ENCODE measurements around the gene OLFM4.

OLFM4 gene

DNA sequence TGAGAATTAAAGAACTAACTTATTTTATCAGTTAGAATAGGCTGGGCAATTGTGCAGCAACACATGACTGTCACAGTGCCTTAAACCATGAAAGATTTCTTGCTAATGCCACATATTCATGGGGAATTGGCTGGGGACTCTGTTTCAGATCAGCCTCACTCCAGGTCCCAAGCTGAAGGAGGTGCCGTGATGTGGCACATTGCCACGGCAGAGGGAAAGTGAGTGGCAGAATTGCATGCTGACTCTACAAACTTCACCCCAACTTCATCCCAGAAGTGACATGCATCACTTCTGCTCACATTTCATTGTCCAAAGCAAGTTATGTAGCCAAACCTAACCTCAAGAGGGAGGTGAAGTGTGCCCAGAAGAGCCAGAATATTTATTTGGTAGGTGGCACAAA is 37.8 kb downstream of the OLFM4 start:
- no peak for DNase-seq (ENCODE audit: low spot score)

GRCh38 chr13:53068585-53069520 is 40.2 kb downstream of the OLFM4 start:
- DNase-seq (ENCODE audit: low spot score) = peak; percentile 34

DNA sequence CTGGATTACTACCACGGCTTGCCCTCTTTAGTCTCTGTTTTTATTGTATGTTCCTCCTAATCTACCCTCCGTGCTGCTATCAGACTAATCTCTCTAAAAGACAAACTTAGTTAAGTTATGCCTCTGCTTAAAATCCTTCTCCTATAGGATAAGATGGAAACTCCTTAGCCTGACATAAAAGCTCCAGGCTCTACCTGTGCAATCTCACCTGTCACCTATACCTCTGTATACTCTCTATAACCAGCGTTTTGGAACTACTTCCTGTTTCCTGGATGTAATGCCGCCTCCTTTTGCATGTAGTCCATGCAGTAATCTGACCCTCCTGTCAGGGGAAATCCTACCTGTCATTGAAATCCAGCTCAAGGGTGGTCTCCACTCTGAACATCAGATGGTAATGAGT is 41.2 kb downstream of the OLFM4 start:
- no peak for DNase-seq (ENCODE audit: low spot score)

DNA sequence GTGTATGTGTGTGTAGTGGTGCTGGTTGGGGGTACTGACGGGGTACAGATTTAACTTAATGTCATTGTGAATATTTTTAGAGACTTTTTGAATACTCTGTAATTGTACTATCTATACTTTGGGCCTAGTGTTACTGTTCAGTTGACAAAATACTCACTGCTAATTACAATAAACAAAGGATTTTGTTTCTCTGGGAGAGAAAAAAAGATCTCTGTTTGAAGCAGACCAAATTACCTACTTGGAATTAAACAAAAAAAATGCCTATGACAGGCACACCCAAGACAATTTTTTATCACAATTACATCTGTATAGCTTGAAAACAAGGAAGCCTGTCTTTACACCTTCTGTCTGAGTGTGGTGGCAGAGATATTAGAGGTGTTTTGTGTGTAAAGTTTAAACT is 45.1 kb downstream of the OLFM4 start:
- DNase-seq (ENCODE audit: low spot score) = no peak

- DNase-seq (ENCODE audit: low spot score) = no peak
These were observed 45.5 kb downstream of the OLFM4 start for GRCh38 chr13:53074114-53074513.

GRCh38 chr13:53075356-53076041 is 46.9 kb downstream of the OLFM4 start:
- no peak for DNase-seq (ENCODE audit: low spot score)

DNA sequence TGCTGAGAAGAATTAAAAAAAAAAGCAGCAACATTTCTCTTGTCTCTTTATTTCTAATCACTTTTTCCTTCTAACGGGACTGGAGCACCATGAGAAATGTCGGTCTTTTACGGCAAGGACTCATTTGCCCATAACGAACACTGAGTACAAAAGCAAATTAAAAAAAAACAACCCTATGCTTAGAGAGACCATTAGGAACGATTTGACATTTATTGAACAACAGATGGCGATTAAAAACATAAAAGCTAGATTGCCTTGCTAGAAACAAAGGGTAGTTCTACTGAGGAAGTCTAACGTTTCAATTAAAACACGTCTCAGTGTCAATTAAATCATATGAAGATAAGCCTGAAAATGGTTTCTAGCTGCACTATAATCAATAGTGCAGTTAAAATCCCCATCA is 51.1 kb downstream of the OLFM4 start:
- no peak for DNase-seq (ENCODE audit: low spot score)

GRCh38 chr13:53088871-53089270 is 60.3 kb downstream of the OLFM4 start:
- no peak for DNase-seq (ENCODE audit: low spot score)

- DNase-seq (ENCODE audit: low spot score) = no peak
These were observed 61.3 kb downstream of the OLFM4 start for GRCh38 chr13:53089951-53090350.

DNA sequence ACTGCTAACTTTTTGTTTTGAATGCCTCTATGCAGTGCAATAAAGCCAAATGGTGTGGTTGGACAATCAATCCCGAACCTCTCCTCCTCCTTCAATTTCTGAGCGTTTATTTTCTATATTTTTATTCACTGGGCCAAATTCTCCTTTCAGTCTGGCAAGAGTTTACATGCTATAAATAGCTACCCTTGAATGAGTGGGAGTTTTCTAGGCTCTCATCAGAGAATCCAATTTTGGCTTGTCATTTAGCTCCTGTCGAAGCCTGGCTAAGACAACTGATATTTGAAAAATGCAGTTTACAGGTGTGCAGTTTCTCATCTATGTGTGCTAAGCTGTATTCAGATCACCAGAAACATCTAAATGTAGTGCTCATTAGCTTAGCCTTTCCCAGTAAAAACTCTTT is 61.8 kb downstream of the OLFM4 start:
- DNase-seq (ENCODE audit: low spot score) = no peak

GRCh38 chr13:53092931-53093330 is 64.3 kb downstream of the OLFM4 start:
- DNase-seq (ENCODE audit: low spot score) = no peak

DNA sequence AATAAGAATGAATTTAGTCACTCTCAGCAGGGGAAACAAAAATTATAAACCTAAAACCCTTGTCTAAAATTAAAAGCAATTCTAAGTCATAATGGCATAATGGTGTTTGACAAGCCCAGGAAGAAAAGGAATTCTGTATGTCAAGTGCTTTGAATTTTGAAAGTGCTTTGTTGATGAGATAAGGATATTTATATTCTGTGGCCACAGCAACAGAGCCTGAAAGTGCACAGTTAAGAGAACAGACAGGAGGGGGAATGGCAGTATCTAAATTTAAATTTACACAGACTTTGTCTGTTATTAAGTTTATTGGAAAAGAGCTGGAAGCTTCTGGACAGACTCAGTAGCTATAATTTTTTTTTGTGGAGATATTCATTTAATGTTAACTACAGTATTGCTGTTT is 69.8 kb downstream of the OLFM4 start:
- no peak for DNase-seq (ENCODE audit: low spot score)

DNA sequence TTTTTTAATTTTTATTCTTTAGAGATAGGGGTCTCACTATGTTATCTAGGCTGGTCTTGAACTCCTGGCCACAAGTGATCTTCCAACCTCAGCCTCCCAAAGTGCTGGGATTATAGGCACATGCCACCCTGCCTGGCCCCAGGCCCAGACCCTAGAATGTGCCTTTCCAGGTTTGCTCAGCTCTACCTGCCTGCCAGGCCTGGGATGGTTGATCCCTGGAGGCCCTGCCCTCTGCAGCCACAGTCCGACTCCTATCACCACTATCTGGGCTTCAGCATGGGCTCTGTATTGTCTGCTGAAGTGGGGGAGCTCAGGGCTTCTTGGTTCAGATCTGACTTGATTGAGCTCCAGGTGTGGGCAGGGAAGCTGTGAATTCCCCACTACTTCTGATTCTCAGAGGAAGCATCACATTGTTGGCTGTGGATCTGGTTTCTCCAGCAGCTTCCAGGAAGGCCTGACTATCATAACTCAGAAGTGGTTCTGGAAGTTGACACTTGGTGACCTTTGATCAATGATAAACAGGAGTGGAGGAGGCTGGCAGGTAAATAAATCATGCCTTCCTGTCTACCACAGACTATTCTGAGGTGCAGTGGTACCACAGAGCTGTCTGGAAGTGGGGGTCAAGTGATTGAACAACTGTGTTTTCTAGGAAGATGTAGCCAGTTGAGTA is 71.9 kb downstream of the OLFM4 start:
- DNase-seq (ENCODE audit: low spot score) = peak; percentile 4

Measured in SK-N-DZ (cell line).